Measurements from ENCODE around the gene GTF2A1.
A peak's percentile ranks its signal among the peaks of the same experiment; 100 is the strongest.
"Not testable (repeated sequence)": the region's sequence is repeated elsewhere in the genome, so short reads cannot be mapped to it uniquely, and the experiment has no call there.

The GTF2A1 gene

GRCh38 chr14:81224222-81224621 is 3.5 kb upstream of the GTF2A1 start:
- no peak for DNase-seq

DNA sequence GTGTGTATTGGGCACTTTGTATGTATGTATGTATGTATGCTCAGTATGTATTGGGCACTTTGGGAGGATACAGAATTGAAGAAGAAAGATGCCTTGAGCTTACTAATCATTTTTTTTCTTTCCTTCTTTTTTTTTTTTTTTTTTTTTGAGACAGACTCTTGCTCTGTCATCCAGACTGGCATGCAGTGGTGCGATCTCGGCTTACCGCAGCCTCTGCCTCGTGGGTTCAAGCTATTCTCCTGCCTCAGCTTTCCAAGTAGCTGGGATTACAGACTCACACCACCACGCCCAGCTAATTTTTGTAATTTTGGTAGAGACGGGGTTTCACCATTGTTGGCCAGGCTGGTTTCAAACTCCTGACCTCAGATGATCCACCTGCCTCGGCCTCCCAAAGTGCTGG is 3.0 kb upstream of the GTF2A1 start:
- not testable (repeated sequence) for DNase-seq

- no peak for DNase-seq
These were observed 1.9 kb upstream of the GTF2A1 start for GRCh38 chr14:81222691-81223090.

- DNase-seq = no peak
These were observed 1.4 kb upstream of the GTF2A1 start for GRCh38 chr14:81222126-81222525.

GRCh38 chr14:81221579-81222102 is 882 bp upstream of the GTF2A1 start:
- no peak for DNase-seq

DNA sequence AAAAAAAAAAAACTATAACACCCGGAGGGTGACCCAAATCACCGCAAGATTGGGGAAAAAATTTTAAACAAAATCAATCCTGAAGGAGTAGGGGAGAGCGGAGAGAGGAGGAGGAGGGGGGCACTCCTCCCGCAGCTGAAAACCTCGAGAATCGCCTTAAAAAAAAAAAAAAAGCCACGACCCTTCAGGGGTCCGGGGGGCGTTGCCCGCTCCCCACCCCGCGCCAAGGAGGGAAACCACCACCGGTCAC is 254 bp downstream of the GTF2A1 start:
- no peak for DNase-seq

DNA sequence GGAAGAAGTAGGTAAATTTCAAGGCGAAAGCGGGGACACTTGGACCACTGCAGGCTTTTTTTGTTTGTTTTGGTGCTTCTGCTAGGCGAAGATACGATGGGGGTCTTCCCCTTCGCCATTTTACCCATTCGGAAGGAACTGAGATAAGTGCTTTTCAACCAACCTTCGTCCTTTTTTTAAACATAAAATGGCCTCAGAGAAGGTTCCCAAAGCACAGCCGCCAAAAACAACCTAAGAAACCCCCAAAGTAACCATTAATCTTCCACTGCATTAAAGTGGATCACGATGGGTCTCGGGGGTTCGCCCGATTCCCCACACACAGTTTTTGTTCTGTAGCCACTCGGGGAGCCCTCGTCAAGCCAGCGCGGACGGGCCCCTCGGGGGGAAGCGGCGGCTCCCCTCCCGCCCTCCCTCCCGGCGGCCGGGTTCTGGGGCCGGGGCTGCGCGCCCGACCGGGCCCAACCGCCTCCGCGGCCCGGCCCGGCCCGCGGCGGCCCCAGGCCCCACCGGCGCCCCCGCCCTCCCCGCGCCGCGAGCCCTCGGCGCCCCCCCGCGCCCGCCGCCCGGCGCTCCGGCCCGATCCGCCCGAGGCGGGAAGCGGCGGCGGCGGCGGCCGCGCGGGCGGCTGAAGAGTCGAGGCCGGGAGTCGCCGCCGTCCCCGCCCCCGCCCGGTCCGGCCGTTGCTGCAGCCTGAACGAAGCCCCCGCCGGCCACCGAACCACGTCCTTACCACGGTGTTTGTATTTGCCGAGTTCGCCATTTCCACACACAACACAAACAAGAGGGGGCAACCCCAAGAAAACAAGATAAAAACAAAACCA is 790 bp downstream of the GTF2A1 start:
- DNase-seq = no peak

GRCh38 chr14:81219210-81219758 is 1.5 kb downstream of the GTF2A1 start:
- peak; percentile 96 for DNase-seq

- no peak for DNase-seq
These were observed 8.9 kb downstream of the GTF2A1 start for GRCh38 chr14:81211844-81212243.

DNA sequence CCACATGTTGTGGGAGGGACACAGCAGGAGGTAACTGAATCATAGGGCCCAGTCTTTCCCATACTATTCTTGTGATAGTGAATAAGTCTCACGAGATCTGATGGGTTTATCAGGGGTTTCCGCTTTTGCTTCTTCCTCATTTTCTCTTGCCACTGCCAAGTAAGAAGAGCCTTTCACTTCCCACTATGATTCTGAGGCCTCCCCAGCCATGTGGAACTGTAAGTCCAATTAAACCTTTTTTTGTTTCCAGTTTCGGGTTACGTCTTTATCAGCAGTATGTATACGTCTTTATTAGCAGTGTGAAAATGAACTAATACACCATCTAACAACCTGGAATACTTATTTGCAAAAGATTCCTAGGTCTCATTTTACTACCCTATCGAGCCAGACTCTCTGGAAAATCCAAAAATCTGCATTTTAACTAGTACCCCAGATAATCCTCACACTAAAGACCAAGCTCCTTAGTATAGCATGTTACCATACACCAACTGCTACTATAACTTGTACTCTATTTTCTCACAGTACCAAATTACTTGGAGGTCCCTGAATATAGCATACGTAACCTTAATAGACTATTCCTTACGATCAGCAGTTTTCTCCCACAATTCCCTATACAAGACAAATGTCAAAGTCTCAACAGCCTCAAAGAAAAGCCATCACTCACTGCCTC is 11.5 kb downstream of the GTF2A1 start:
- DNase-seq = no peak

GRCh38 chr14:81208489-81208888 is 12.3 kb downstream of the GTF2A1 start:
- DNase-seq = no peak

GRCh38 chr14:81206115-81206514 is 14.6 kb downstream of the GTF2A1 start:
- no peak for DNase-seq

DNA sequence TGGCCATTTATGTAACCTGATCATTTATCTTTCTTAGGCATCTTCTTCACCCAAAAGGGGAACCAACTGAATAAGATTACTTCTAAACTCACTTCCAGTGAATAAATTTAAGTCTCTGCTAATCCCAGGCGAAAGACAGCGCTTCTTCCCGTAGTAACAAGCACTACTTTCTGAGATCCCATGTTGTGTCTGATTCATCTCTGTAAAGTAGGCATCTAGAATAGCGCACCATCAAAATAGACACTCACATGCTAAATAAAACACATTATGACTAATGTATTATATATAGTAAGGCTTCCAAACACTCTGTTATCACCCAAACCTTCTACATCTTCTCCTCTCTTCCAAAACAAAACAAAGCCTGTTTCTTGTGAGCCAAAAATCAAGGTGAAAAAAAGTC is 15.1 kb downstream of the GTF2A1 start:
- no peak for DNase-seq

GRCh38 chr14:81200054-81200453 is 20.7 kb downstream of the GTF2A1 start:
- no peak for DNase-seq

DNA sequence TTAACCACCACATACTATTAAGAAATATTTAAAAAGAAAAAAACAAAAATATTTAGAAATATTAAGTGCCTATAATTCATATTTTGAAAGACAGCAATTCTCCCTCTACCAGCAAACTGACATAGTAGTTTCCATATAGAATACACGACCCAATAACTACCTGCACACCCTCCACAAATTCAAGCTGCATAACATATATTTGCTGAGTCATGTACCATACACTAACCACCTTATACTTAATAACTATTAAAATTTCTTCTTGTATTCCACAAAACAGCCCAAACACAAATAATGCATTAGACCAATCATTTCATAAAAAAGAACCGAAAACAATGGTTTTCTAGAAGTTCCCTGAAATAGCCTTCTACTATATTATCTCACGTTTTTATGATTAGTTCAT is 21.7 kb downstream of the GTF2A1 start:
- DNase-seq = no peak

GRCh38 chr14:81198651-81199050 is 22.1 kb downstream of the GTF2A1 start:
- no peak for DNase-seq

- DNase-seq = no peak
These were observed 26.7 kb downstream of the GTF2A1 start for GRCh38 chr14:81193924-81194633.

GRCh38 chr14:81192594-81192993 is 28.2 kb downstream of the GTF2A1 start:
- DNase-seq = no peak

DNA sequence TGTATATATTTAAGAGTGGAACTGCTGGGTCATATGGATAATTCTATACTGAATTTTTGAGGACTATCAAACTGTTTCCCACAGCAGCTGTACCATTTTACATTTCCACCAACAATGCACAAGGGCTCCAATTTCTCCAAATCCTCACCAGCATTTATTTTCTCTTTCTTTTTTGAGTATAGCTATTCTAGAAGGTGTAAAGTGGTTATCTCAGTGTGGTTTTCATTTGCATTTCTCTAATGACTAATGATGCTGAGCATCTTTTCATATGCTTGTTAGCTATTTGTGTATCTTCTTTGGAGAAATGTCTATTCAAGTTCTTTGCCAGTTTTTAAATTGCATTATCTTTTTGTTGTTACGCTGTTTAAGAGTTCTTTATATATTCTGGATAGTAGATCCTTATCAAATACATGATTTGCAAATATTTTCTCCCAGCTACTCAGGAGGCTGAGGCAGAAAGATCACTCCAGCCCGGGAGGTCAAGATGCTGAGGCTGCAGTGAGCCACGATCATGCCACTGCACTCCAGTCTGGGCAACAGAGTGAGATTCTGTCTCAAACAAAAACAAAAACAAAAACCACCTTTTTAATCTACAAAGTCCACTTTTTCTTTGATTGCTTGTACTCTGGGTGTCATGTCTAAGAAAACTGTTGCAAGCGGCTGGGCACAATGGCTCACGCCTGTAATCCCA is 32.8 kb downstream of the GTF2A1 start:
- DNase-seq = no peak

DNA sequence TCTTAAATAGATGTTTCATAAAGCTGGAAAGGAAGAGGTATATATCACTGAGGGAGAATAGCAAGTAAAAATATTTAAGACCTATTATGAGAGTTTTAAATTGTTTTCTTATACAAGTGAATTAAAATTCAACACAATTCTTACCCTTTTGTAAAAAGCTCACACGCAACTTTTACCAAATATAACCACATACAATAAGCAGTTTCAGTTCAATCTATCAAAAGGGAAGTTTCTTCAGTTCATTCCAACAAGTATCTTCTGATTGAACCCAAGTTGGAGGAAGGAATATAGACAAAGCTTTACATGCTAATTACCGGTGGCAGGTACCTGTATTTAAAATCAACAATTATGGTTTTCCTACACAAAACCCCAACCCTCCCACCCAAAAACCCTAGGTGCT is 41.1 kb downstream of the GTF2A1 start:
- DNase-seq = no peak

DNA sequence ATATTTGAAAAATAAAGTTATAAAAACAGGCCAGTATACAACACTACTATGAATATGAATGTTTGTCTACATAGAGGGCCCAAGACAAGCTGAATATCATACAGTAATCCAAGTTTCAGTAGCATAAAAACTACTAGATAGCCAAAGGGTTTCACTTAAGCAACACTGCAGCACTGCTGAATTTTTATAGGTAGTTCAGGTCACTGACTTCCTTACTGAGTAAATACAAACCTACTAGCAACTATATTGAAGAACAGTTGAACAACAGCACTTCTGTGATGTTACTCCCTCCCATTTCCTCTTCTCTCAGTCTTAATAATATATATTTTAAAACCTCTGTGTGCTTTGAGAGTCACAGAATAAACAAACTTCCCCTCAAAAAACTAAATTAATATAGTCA is 42.7 kb downstream of the GTF2A1 start:
- DNase-seq = no peak

- no peak for DNase-seq
These were observed 43.5 kb downstream of the GTF2A1 start for GRCh38 chr14:81177225-81177624.

- no peak for DNase-seq
These were observed 44.5 kb downstream of the GTF2A1 start for GRCh38 chr14:81176241-81176640.
